ENCODE measurements around the gene KIR3DL2.

DNA sequence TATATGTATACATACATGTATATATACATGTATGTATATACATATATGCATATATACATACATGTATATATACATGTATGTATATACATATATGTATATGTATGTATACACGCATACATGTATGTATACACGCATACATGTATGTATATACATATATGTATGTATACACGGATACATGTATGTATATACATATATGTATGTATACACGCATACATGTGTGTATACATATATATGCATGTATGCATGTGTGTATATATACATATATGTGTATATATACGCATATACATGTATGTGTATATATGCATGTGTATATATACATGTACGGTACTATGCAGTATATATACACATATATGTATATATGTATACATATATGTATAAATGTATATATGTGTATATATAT lies 53.1 kb downstream of the KIR3DL2 start:
- TF ChIP-seq CTCF (IDR thresholded peaks at IDR 0.05 in 8 of 11, conservative IDR thresholded peaks at IDR 0.05 in 3 of 11) (no peak), POLR2A (IDR thresholded peaks at IDR 0.05) (no peak)
